Neural progenitor cell (in vitro differentiated cells): ENCODE measurements around the gene CRIP3.

Experiments
- CTCF ChIP-seq: fragments of 200-600 bp; sonication (generic); IDR thresholded peaks from 2 replicates; pipeline ENCODE4 v1.5.1; 2017; ENCODE audit warnings: antibody characterized with exemption, mild to moderate bottlenecking
- EZH2phosphoT487 ChIP-seq: fragments of 200-600 bp; sonication (generic); IDR thresholded peaks from 2 replicates; pipeline ENCODE4 v1.6.1; 2017; ENCODE audit warnings: antibody characterized with exemption

GRCh38 chr6:43307451-43308100, 1.1 kb downstream of the CRIP3 start:
- TF ChIP-seq EZH2phosphoT487 (no peak), CTCF (no peak)
